ENCODE data around the gene SPAG16. TPM values are rescaled to one million over a fixed set of nuclear protein-coding genes. Genes with fewer than 3 reads are reported as not detected.
A peak's percentile ranks its signal among the peaks of the same experiment; 100 is the strongest.

SPAG16 gene
- total and polyA plus RNA-seq, 8 donors = 11.1 to 47.4 (median 42.3) TPM

DNA sequence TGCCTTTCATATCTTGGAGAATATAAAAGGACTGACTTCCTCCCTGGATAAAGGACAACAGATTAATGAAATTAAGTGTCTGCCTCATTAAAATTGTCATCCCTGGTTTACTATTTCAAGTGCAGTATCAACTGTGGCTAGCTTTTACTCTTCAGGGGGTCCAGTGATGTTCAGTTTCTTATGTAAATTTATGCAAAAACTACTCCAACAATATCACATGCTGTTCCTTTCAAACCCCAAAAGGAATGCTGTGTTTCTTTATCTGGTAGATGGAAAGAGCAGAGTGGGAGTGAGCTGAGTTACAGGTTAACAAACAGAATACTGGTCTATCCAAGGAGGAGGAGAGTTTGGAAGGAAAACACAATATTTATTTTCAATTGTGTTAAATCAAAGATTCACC lies 842.9 kb downstream of the SPAG16 start:
- intact Hi-C loops (cut with DNase I) = no loop called here
- DNase-seq (no peak), ATAC-seq (no peak)
- Histone ChIP-seq H3K27ac (no peak overlapping the region), H3K36me3 (no peaks in the 10 kb centered on the region), H3K4me3 (no peak overlapping the region), H3K9me3 (no peaks in the 10 kb centered on the region), H3K4me1 (no peaks in the 10 kb centered on the region), H3K27me3 (no peaks in the 10 kb centered on the region)
- TF ChIP-seq, protein P1, sequence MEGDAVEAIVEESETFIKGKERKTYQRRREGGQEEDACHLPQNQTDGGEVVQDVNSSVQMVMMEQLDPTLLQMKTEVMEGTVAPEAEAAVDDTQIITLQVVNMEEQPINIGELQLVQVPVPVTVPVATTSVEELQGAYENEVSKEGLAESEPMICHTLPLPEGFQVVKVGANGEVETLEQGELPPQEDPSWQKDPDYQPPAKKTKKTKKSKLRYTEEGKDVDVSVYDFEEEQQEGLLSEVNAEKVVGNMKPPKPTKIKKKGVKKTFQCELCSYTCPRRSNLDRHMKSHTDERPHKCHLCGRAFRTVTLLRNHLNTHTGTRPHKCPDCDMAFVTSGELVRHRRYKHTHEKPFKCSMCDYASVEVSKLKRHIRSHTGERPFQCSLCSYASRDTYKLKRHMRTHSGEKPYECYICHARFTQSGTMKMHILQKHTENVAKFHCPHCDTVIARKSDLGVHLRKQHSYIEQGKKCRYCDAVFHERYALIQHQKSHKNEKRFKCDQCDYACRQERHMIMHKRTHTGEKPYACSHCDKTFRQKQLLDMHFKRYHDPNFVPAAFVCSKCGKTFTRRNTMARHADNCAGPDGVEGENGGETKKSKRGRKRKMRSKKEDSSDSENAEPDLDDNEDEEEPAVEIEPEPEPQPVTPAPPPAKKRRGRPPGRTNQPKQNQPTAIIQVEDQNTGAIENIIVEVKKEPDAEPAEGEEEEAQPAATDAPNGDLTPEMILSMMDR (IDR thresholded peaks at IDR 0.05) = no peak

- ATAC-seq (peak; percentile 73), DNase-seq (no peak)
- Histone ChIP-seq H3K36me3 (no peaks in the 10 kb centered on the region), H3K4me3 (no peak overlapping the region), H3K4me1 (no peaks in the 10 kb centered on the region), H3K27ac (no peak overlapping the region), H3K27me3 (no peaks in the 10 kb centered on the region), H3K9me3 (no peaks in the 10 kb centered on the region)
- intact Hi-C loops (cut with DNase I) = no loop called here
- TF ChIP-seq, protein P1 (IDR thresholded peaks at IDR 0.05) = no peak
These were observed 843.3 kb downstream of the SPAG16 start for GRCh38 chr2:214127571-214127970.

GRCh38 chr2:214128040-214128439 lies 843.8 kb downstream of the SPAG16 start:
- Histone ChIP-seq H3K9me3 (no peaks in the 10 kb centered on the region), H3K4me1 (no peaks in the 10 kb centered on the region), H3K27me3 (no peaks in the 10 kb centered on the region), H3K4me3 (no peak overlapping the region), H3K36me3 (no peaks in the 10 kb centered on the region), H3K27ac (no peak overlapping the region)
- TF ChIP-seq, protein P1 (IDR thresholded peaks at IDR 0.05) = no peak
- intact Hi-C loops (cut with DNase I) = no loop called here
- DNase-seq = no peak
- no peak for ATAC-seq

DNA sequence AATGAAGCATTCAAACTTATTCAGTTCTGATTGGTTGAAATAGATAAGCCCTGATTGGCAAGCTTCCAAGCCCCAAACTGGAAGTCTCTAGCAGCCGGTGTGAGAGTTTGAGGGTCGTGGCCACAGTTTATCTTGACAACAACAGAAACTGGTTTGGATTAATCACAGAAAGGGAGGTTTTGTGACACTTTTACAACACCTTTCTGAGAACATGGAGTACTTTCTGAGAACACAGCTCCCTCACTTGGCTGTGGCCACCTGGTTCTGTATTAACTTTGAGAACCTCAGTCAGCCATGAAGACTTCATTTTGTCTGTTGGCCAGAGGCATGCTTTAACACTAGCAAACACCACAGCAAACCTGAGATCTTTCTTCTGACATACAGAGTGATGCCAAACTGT lies 845.9 kb downstream of the SPAG16 start:
- intact Hi-C loops (cut with DNase I) = no loop called here
- H3K27ac ChIP-seq = no peak overlapping the region
- no peak for ATAC-seq
- no peak overlapping the region for H3K4me3 ChIP-seq
- TF ChIP-seq, protein P1 (IDR thresholded peaks at IDR 0.05) = no peak
- no peaks in the 10 kb centered on the region for H3K27me3 ChIP-seq
- no peaks in the 10 kb centered on the region for H3K4me1 ChIP-seq
- no peak for DNase-seq
- no peaks in the 10 kb centered on the region for H3K9me3 ChIP-seq
- H3K36me3 ChIP-seq = no peaks in the 10 kb centered on the region

DNA sequence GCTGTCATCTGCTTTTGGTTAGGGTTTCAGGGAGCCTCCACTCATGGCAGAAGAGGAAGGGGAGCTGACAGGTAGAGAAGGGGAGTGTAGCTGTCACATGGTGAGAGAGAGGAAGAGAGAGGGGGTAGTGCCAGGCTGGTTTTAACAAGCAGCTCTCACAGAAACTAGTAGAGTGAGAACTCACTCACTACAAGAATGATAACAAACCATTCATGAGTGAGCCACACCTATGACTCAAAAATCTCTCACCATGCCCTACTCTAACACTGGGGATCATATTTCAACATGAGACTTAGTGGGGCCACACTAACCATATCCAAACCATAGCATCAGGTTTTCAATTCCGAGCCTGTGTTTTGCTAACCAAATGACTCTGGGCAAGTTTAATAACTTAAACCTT lies 851.7 kb downstream of the SPAG16 start:
- no peak for DNase-seq
- H3K27me3 ChIP-seq = no peaks in the 10 kb centered on the region
- ATAC-seq = no peak
- intact Hi-C loops (cut with DNase I) = no loop called here
- H3K9me3 ChIP-seq = no peaks in the 10 kb centered on the region
- H3K36me3 ChIP-seq = no peaks in the 10 kb centered on the region
- no peaks in the 10 kb centered on the region for H3K4me1 ChIP-seq
- TF ChIP-seq, protein P1 (IDR thresholded peaks at IDR 0.05) = no peak
- H3K27ac ChIP-seq = no peak overlapping the region
- no peak overlapping the region for H3K4me3 ChIP-seq
